GM23338 (cell line): ENCODE results near the gene CACNB4.

Experiments used
- CREB1 ChIP-seq: fragments of 250-450 bp; sonication (Bioruptor Pico); IDR thresholded peaks from 2 replicates; pipeline ENCODE4 v1.5.0; 2020; ENCODE audit warnings: low read depth, mild to moderate bottlenecking, moderate library complexity
- ETS1 ChIP-seq: IDR thresholded peaks from 2 replicates; pipeline ENCODE4 v1.6.1; 2016; ENCODE audit warnings: antibody characterized with exemption
- EZH2 ChIP-seq: fragments of 200-600 bp; sonication (generic); IDR thresholded peaks from one replicate; pipeline ENCODE4 v1.8.0; 2017; ENCODE audit warnings: antibody characterized with exemption, mild to moderate bottlenecking, low read depth; ENCODE audit not compliant: unreplicated experiment
- EZH2phosphoT487 ChIP-seq: fragments of 200-600 bp; sonication (generic); IDR thresholded peaks from one replicate; pipeline ENCODE4 v1.8.1; 2018; ENCODE audit warnings: antibody characterized with exemption; ENCODE audit not compliant: unreplicated experiment
- JUNB ChIP-seq: IDR thresholded peaks from one replicate; pipeline ENCODE4 v1.6.1; 2016; ENCODE audit warnings: antibody characterized with exemption; ENCODE audit not compliant: unreplicated experiment
- NANOG ChIP-seq: IDR thresholded peaks from 2 replicates; pipeline ENCODE4 v1.6.1; 2016; ENCODE audit warnings: antibody characterized with exemption, borderline replicate concordance
- POLR2AphosphoS5 ChIP-seq: IDR thresholded peaks from 2 replicates; pipeline ENCODE4 v1.6.1; 2016; ENCODE audit warnings: antibody characterized with exemption, low read depth
- REST ChIP-seq: IDR thresholded peaks from one replicate; pipeline ENCODE4 v1.6.1; 2018; ENCODE audit warnings: antibody characterized with exemption; ENCODE audit not compliant: unreplicated experiment
- STAT1 ChIP-seq: IDR thresholded peaks from one replicate; pipeline ENCODE4 v1.6.1; 2016; ENCODE audit warnings: antibody characterized with exemption; ENCODE audit not compliant: unreplicated experiment
- ZNF114 ChIP-seq: fragments of 250-450 bp; sonication (Bioruptor Pico); IDR thresholded peaks from 2 replicates; pipeline ENCODE4 v1.5.0; 2020; ENCODE audit warnings: mild to moderate bottlenecking, moderate library complexity
- ZNF331 ChIP-seq: fragments of 250-450 bp; sonication (Bioruptor Pico); IDR thresholded peaks from 2 replicates; pipeline ENCODE4 v1.5.0; 2020; ENCODE audit warnings: low read depth, mild to moderate bottlenecking, moderate library complexity
- TF ChIP-seq, protein P1 (sequence below), 2 experiments: fragments of 200-600 bp in 1 of 2; sonication (generic) in 1 of 2; conservative IDR thresholded peaks; 2 replicates each; pipeline versions ENCODE4 v1.5.1 to v1.6.1; 2016 to 2017; ENCODE audit warnings: antibody characterized with exemption in 2 of 2, low read depth in 2 of 2, mild to moderate bottlenecking in 2 of 2, moderate library complexity in 1 of 2
- TF ChIP-seq, protein P2 (sequence below): fragments of 250-450 bp; sonication (Bioruptor Pico); IDR thresholded peaks from 2 replicates; pipeline ENCODE4 v1.5.0; 2020; ENCODE audit warnings: mild to moderate bottlenecking, moderate library complexity

GRCh38 chr2:151906633-151906998, 192.2 kb downstream of the CACNB4 start:
- TF ChIP-seq, protein P1, sequence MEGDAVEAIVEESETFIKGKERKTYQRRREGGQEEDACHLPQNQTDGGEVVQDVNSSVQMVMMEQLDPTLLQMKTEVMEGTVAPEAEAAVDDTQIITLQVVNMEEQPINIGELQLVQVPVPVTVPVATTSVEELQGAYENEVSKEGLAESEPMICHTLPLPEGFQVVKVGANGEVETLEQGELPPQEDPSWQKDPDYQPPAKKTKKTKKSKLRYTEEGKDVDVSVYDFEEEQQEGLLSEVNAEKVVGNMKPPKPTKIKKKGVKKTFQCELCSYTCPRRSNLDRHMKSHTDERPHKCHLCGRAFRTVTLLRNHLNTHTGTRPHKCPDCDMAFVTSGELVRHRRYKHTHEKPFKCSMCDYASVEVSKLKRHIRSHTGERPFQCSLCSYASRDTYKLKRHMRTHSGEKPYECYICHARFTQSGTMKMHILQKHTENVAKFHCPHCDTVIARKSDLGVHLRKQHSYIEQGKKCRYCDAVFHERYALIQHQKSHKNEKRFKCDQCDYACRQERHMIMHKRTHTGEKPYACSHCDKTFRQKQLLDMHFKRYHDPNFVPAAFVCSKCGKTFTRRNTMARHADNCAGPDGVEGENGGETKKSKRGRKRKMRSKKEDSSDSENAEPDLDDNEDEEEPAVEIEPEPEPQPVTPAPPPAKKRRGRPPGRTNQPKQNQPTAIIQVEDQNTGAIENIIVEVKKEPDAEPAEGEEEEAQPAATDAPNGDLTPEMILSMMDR (conservative IDR thresholded peaks at IDR 0.05; ENCODE audit: low read depth in 2 of 2) = no peak
- no peak for TF ChIP-seq EZH2
- TF ChIP-seq EZH2phosphoT487 = no peak
- no peak for TF ChIP-seq POLR2AphosphoS5
- no peak for TF ChIP-seq JUNB
- TF ChIP-seq CREB1 (CRISPR knock-in tag) = no peak
- no peak for TF ChIP-seq ZNF331 (CRISPR knock-in tag)
- TF ChIP-seq REST = no peak
- no peak for TF ChIP-seq ZNF114
- no peak for TF ChIP-seq STAT1
- TF ChIP-seq ETS1 = no peak
- no peak for TF ChIP-seq NANOG
- TF ChIP-seq, protein P2, sequence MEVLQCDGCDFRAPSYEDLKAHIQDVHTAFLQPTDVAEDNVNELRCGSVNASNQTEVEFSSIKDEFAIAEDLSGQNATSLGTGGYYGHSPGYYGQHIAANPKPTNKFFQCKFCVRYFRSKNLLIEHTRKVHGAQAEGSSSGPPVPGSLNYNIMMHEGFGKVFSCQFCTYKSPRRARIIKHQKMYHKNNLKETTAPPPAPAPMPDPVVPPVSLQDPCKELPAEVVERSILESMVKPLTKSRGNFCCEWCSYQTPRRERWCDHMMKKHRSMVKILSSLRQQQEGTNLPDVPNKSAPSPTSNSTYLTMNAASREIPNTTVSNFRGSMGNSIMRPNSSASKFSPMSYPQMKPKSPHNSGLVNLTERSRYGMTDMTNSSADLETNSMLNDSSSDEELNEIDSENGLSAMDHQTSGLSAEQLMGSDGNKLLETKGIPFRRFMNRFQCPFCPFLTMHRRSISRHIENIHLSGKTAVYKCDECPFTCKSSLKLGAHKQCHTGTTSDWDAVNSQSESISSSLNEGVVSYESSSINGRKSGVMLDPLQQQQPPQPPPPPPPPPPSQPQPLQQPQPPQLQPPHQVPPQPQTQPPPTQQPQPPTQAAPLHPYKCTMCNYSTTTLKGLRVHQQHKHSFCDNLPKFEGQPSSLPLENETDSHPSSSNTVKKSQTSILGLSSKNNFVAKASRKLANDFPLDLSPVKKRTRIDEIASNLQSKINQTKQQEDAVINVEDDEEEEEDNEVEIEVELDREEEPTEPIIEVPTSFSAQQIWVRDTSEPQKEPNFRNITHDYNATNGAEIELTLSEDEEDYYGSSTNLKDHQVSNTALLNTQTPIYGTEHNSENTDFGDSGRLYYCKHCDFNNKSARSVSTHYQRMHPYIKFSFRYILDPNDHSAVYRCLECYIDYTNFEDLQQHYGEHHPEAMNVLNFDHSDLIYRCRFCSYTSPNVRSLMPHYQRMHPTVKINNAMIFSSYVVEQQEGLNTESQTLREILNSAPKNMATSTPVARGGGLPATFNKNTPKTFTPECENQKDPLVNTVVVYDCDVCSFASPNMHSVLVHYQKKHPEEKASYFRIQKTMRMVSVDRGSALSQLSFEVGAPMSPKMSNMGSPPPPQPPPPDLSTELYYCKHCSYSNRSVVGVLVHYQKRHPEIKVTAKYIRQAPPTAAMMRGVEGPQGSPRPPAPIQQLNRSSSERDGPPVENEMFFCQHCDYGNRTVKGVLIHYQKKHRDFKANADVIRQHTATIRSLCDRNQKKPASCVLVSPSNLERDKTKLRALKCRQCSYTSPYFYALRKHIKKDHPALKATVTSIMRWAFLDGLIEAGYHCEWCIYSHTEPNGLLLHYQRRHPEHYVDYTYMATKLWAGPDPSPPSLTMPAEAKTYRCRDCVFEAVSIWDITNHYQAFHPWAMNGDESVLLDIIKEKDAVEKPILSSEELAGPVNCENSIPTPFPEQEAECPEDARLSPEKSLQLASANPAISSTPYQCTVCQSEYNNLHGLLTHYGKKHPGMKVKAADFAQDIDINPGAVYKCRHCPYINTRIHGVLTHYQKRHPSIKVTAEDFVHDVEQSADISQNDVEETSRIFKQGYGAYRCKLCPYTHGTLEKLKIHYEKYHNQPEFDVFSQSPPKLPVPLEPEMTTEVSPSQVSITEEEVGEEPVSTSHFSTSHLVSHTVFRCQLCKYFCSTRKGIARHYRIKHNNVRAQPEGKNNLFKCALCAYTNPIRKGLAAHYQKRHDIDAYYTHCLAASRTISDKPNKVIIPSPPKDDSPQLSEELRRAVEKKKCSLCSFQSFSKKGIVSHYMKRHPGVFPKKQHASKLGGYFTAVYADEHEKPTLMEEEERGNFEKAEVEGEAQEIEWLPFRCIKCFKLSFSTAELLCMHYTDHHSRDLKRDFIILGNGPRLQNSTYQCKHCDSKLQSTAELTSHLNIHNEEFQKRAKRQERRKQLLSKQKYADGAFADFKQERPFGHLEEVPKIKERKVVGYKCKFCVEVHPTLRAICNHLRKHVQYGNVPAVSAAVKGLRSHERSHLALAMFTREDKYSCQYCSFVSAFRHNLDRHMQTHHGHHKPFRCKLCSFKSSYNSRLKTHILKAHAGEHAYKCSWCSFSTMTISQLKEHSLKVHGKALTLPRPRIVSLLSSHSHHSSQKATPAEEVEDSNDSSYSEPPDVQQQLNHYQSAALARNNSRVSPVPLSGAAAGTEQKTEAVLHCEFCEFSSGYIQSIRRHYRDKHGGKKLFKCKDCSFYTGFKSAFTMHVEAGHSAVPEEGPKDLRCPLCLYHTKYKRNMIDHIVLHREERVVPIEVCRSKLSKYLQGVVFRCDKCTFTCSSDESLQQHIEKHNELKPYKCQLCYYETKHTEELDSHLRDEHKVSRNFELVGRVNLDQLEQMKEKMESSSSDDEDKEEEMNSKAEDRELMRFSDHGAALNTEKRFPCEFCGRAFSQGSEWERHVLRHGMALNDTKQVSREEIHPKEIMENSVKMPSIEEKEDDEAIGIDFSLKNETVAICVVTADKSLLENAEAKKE (CRISPR knock-in tag) = no peak
